ENCODE data around the gene JADE2.
A peak's percentile ranks its signal among the peaks of the same experiment; 100 is the strongest.

JADE2 gene

DNA sequence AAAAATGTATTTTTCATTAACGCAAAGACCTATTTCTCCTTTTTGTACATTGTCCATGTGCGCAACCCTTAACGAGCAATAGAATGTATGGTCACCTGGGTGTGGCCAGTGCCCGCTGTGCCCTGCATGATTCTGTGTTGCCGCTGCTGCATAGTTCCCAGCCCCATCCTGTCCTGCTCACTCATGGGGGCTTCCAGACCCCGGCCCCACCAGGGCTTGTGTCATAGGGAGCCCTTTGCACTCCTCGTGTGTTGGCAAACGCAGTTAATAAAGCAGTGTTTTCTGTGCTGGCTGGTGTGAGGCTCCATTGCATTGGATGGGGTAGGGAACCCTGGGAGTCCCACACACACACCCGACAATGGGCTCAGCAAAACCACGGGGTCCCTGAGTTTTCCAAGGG, 57.5 kb downstream of the JADE2 start:
- no peak for DNase-seq (ENCODE audit: low read depth)
- TF ChIP-seq, protein P1, sequence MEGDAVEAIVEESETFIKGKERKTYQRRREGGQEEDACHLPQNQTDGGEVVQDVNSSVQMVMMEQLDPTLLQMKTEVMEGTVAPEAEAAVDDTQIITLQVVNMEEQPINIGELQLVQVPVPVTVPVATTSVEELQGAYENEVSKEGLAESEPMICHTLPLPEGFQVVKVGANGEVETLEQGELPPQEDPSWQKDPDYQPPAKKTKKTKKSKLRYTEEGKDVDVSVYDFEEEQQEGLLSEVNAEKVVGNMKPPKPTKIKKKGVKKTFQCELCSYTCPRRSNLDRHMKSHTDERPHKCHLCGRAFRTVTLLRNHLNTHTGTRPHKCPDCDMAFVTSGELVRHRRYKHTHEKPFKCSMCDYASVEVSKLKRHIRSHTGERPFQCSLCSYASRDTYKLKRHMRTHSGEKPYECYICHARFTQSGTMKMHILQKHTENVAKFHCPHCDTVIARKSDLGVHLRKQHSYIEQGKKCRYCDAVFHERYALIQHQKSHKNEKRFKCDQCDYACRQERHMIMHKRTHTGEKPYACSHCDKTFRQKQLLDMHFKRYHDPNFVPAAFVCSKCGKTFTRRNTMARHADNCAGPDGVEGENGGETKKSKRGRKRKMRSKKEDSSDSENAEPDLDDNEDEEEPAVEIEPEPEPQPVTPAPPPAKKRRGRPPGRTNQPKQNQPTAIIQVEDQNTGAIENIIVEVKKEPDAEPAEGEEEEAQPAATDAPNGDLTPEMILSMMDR (conservative IDR thresholded peaks at IDR 0.05; ENCODE audit: low read depth, low read length) = no peak
- H3K4me3 ChIP-seq (ENCODE audit: low read length) = no peak overlapping the region

DNA sequence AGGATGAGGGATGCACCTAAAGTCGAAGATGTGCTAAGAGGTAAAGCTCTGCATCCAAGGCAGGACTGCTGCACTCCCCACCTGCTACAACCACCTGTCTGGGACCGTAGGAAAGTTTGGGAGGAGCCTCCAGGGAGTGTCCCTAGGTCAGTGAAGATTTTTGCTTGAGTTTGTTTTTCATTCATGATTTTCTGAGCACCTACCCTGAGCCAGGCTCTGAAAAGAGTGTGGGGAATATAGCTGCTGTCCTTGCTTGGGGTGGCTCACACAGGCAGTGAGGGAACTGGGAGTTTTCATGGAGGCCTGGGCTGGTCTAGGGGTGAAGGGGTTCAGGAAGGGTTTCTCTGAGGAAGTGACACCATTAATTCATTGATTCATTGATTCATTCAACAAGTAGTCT, 58.3 kb downstream of the JADE2 start:
- TF ChIP-seq, protein P1 (conservative IDR thresholded peaks at IDR 0.05; ENCODE audit: low read depth, low read length) = no peak
- no peak overlapping the region for H3K4me3 ChIP-seq (ENCODE audit: low read length)
- no peak for DNase-seq (ENCODE audit: low read depth)

DNA sequence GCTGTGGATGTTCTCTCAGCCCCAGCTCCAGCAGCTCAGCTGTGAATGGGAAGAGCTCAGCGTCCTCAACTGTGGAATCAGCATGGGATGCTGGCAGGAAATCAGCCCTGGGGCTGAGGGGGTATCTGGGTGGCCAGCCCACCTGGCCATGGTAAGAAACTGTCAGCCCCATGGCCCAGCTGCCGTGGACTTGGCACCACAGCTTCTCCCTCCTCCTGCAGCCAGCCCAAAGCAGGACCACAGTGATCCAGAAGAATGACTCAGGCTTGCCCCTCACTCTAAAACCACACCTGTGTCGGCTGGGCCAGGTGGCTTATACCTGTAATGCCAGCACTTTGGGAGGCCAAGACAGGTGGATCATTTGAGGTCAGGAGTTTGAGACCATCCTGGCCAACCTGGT, 59.2 kb downstream of the JADE2 start:
- DNase-seq (ENCODE audit: low read depth) = no peak
- no peak overlapping the region for H3K4me3 ChIP-seq (ENCODE audit: low read length)
- TF ChIP-seq, protein P1 (conservative IDR thresholded peaks at IDR 0.05; ENCODE audit: low read depth, low read length) = no peak

DNA sequence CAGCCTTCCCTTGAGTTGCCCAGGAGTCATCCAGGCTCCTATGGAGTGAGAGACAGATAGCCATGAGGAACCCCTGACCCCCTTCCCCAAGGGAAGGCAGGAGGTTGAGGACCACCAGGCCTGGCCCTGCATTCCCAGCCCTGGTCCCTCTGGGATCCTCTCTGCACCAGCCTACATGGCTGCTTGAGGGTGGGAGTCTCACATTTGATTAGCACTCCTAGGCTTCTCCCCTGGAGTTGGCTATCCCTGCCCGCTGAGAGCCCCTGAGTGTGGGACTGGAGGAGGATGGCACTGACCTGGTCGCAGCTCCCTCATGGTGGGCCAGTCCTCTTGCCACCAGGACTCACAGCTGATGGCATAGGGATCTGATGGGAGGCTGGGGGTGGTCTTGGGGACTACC, 60.5 kb downstream of the JADE2 start:
- TF ChIP-seq, protein P1 (conservative IDR thresholded peaks at IDR 0.05; ENCODE audit: low read depth, low read length) = no peak
- no peak overlapping the region for H3K4me3 ChIP-seq (ENCODE audit: low read length)
- no peak for DNase-seq (ENCODE audit: low read depth)

DNA sequence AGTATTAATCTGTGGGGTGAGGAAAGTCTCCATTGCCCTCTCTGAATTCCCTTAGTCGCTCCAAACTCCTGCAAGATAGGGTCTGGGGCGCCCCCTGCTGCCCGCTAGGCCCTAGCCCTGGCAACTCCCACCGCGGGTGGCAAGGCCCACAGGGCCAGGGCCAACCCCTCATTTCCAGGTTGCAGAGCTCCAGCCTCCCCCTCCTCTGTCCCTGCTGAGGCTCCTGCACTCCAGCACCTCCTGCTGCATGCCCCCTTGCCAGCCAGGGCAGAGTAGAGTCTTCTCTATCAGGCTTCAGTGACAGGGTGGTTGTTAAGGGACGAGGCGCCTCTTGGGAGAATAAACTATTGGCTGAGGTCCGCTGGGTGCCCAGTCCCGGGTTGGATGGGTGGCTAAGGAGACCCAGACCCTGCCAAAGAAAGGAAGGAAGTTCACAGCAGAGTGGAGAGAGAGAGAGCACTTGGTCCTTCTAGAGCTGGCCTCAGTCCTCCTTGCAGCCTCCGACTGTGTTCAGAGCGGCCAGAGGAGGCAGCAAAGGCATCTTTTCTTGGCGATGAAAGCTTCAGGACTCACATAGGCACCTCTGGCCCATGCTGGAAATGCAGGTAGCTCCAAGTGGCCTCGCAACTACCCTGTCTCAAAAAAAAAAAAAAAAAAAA, 61.5 kb downstream of the JADE2 start:
- DNase-seq (ENCODE audit: low read depth) = peak; percentile 51
- TF ChIP-seq, protein P1 (conservative IDR thresholded peaks at IDR 0.05; ENCODE audit: low read depth, low read length) = peak; percentile 87
- H3K4me3 ChIP-seq (ENCODE audit: low read length) = no peak overlapping the region

DNA sequence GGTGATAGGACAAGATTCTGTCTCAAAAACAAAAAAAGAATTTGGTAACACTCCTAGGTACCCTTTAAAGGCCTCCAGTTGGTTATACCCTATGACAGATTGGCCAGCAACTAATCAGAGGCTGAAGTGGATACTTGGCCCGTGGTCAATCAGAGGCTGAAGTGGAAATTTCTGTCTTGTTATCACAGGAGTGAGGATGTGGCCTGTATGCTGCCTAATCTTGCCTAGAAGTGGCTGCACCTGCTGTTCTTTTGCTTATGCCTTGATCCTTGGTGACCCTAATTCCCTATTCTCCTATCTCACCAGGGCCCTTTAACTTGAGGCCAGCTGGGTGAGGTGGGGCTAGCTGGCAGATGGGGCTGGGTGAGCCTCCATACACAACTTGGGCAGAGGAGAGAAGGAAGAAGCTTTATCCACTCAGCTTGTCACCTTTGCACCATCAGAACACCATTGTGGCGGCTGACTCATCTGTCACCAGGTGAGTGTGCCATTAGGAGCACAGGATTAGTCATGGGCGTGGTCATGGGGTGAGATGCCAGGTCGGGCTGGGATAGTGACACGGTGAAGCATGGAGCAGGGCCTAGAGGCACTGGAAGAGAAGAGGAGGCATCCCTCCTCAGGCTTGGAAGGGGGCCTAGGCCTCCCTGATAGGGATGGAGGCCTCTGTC, 65.7 kb downstream of the JADE2 start:
- no peak for DNase-seq (ENCODE audit: low read depth)
- no peak overlapping the region for H3K4me3 ChIP-seq (ENCODE audit: low read length)
- TF ChIP-seq, protein P1 (conservative IDR thresholded peaks at IDR 0.05; ENCODE audit: low read depth, low read length) = no peak

All from retinal pigment epithelial cell (primary cell).